Inflammatory macrophage (primary cell): ENCODE results near the gene GRIA1.
"Not testable (repeated sequence)": the region's sequence is repeated elsewhere in the genome, so short reads cannot be mapped to it uniquely, and the experiment has no call there.

Experiments used
- DNase-seq, 2 donors: peaks; one replicate each; pipeline ENCODE4 v3.0.0-alpha.2; 2020 to 2022

GRIA1 gene

GRCh38 chr5:153862906-153863305 is 372.4 kb downstream of the GRIA1 start:
- not testable (repeated sequence) for DNase-seq
